Germinal center (tissue), 1 donor: ENCODE data around the gene LYST.

Source experiments
- DNase-seq: peaks from one replicate; pipeline ENCODE4 v3.0.0; 2012; ENCODE audit warnings: mixed read lengths, low spot score

LYST gene

GRCh38 chr1:235712812-235713211 lies 153.9 kb downstream of the LYST start:
- DNase-seq: no peak

GRCh38 chr1:235710687-235711086 lies 156.0 kb downstream of the LYST start:
- DNase-seq: no peak

- no peak for DNase-seq
Observed at GRCh38 chr1:235709018-235709417, 157.7 kb downstream of the LYST start.

- no peak for DNase-seq
Observed at GRCh38 chr1:235708390-235708962, 158.2 kb downstream of the LYST start.

- no peak for DNase-seq
Observed at GRCh38 chr1:235703506-235703905, 163.2 kb downstream of the LYST start.

GRCh38 chr1:235702412-235702811 lies 164.3 kb downstream of the LYST start:
- DNase-seq: no peak

GRCh38 chr1:235697508-235697907 lies 169.2 kb downstream of the LYST start:
- no peak for DNase-seq

GRCh38 chr1:235689356-235689755 lies 177.3 kb downstream of the LYST start:
- no peak for DNase-seq

- no peak for DNase-seq
Observed at GRCh38 chr1:235688096-235688495, 178.6 kb downstream of the LYST start.

GRCh38 chr1:235683653-235684052 lies 183.1 kb downstream of the LYST start:
- DNase-seq: no peak

GRCh38 chr1:235682216-235682615 lies 184.5 kb downstream of the LYST start:
- no peak for DNase-seq

- DNase-seq: no peak
Observed at GRCh38 chr1:235679644-235680043, 187.1 kb downstream of the LYST start.

GRCh38 chr1:235679005-235679404 lies 187.7 kb downstream of the LYST start:
- DNase-seq: no peak

- no peak for DNase-seq
Observed at GRCh38 chr1:235675152-235675890, 191.4 kb downstream of the LYST start.

- no peak for DNase-seq
Observed at GRCh38 chr1:235673981-235674380, 192.7 kb downstream of the LYST start.

GRCh38 chr1:235671992-235672391 lies 194.7 kb downstream of the LYST start:
- no peak for DNase-seq

- no peak for DNase-seq
Observed at GRCh38 chr1:235670157-235670776, 196.4 kb downstream of the LYST start.

- DNase-seq: no peak
Observed at GRCh38 chr1:235669277-235669676, 197.4 kb downstream of the LYST start.

- no peak for DNase-seq
Observed at GRCh38 chr1:235663628-235664027, 203.1 kb downstream of the LYST start.

- DNase-seq: no peak
Observed at GRCh38 chr1:235661568-235661967, 205.1 kb downstream of the LYST start.

- no peak for DNase-seq
Observed at GRCh38 chr1:235659186-235659771, 207.4 kb downstream of the LYST start.

- DNase-seq: no peak
Observed at GRCh38 chr1:235657747-235658526, 208.8 kb downstream of the LYST start.
